Loucy (cell line): Measurements from ENCODE around the gene ZBTB18.

Experiments
- H2AFZ ChIP-seq: fragments of 200-600 bp; sonication (generic); 2 replicates; pipeline ENCODE4 v1.6.0; 2016; ENCODE audit warnings: antibody characterized with exemption, mild to moderate bottlenecking, low read length, moderate library complexity
- H3F3A ChIP-seq: fragments of 200-600 bp; 2 replicates; pipeline ENCODE4 v1.6.0; 2016; ENCODE audit warnings: antibody characterized with exemption, low read depth, mild to moderate bottlenecking
- H3K27me3 ChIP-seq: fragments of 200-600 bp; sonication (generic); 2 replicates; pipeline ENCODE4 v1.6.1; 2014; ENCODE audit warnings: low read length, mild to moderate bottlenecking; ENCODE audit not compliant: insufficient read depth, poor library complexity, severe bottlenecking
- H3K36me3 ChIP-seq: fragments of 200-600 bp; sonication (generic); 2 replicates; pipeline ENCODE4 v1.6.1; 2016; ENCODE audit warnings: low read length; ENCODE audit not compliant: insufficient read depth
- H3K4me1 ChIP-seq: fragments of 200-600 bp; sonication (generic); 2 replicates; pipeline ENCODE4 v1.5.1; 2014; ENCODE audit warnings: low read length, mild to moderate bottlenecking; ENCODE audit not compliant: insufficient read depth, poor library complexity, severe bottlenecking
- H3K4me2 ChIP-seq: fragments of 200-600 bp; sonication (generic); 2 replicates; pipeline ENCODE4 v1.6.0; 2014; ENCODE audit warnings: antibody characterized with exemption, low read length, low read depth, mild to moderate bottlenecking; ENCODE audit not compliant: poor library complexity, severe bottlenecking
- H3K4me3 ChIP-seq: fragments of 200-600 bp; sonication (generic); 2 replicates; pipeline ENCODE4 v1.5.1; 2014; ENCODE audit warnings: low read length, mild to moderate bottlenecking, mixed read lengths; ENCODE audit not compliant: poor library complexity, severe bottlenecking
- H3K79me2 ChIP-seq: fragments of 200-600 bp; sonication (generic); 2 replicates; pipeline ENCODE4 v1.6.1; 2014; ENCODE audit warnings: low read length; ENCODE audit not compliant: insufficient read depth
- H3K9ac ChIP-seq: fragments of 200-600 bp; sonication (generic); 2 replicates; pipeline ENCODE4 v1.6.0; 2014; ENCODE audit warnings: mild to moderate bottlenecking, low read depth, low read length, moderate library complexity; ENCODE audit not compliant: poor library complexity, severe bottlenecking
- H3K9me2 ChIP-seq: fragments of 200-600 bp; sonication (generic); replicated peaks from 2 replicates; pipeline ENCODE4 v1.6.1; 2016; ENCODE audit warnings: low read depth, low read length, mixed read lengths
- H3K9me3 ChIP-seq: fragments of 200-600 bp; sonication (generic); 2 replicates; pipeline ENCODE4 v1.6.1; 2014; ENCODE audit warnings: mild to moderate bottlenecking, antibody characterized with exemption, low read length, low read depth; ENCODE audit not compliant: insufficient read depth
- H4K20me1 ChIP-seq: fragments of 200-600 bp; sonication (generic); 2 replicates; pipeline ENCODE4 v1.6.0; 2014; ENCODE audit warnings: antibody characterized with exemption, low read length, mild to moderate bottlenecking; ENCODE audit not compliant: insufficient read depth, poor library complexity, severe bottlenecking
- CTCF ChIP-seq: fragments of 200-600 bp; sonication (generic); conservative IDR thresholded peaks from 2 replicates; pipeline ENCODE4 v1.5.1; 2014; ENCODE audit warnings: mild to moderate bottlenecking, antibody characterized with exemption, low read length
- EZH2phosphoT487 ChIP-seq: fragments of 200-600 bp; IDR thresholded peaks from 2 replicates; pipeline ENCODE4 v1.6.1; 2018; ENCODE audit warnings: antibody characterized with exemption, mild to moderate bottlenecking, moderate library complexity, borderline replicate concordance

The ZBTB18 gene

GRCh38 chr1:244050835-244051444 lies at the start of gene ZBTB18:
TSS of gene ZBTB18 (plus strand) at chr1:244051283. CDS start at chr1:244051432, 149 bp downstream.
- no peaks in the 10 kb centered on the region for H3F3A ChIP-seq
- no peaks in the 10 kb centered on the region for H3K9me3 ChIP-seq
- peak within 1 kb of the TSS; percentile 100 for H3K4me3 ChIP-seq
- H3K4me2 ChIP-seq: peak within 1 kb of the TSS; percentile 98
- H3K4me1 ChIP-seq: peaks cover 39% of the 10 kb centered on the region
- H3K9ac ChIP-seq: peak within 1 kb of the TSS; percentile 91
- H3K36me3 ChIP-seq: peaks cover 19% of the 10 kb centered on the region; the same call in 1 of the 2 replicates
- H3K79me2 ChIP-seq: peaks cover 56% of the 10 kb centered on the region
- no peaks in the 10 kb centered on the region for H3K9me2 ChIP-seq
- H2AFZ ChIP-seq: no peak within 1 kb of the TSS
- no peaks in the 10 kb centered on the region for H3K27me3 ChIP-seq
- H4K20me1 ChIP-seq: peaks cover 37% of the 10 kb centered on the region
- TF ChIP-seq CTCF (no peak), EZH2phosphoT487 (no peak)

GRCh38 chr1:244002721-244003120 lies 48.4 kb upstream of the ZBTB18 start:
- H3F3A ChIP-seq: no peaks in the 10 kb centered on the region
- H3K9me3 ChIP-seq: no peaks in the 10 kb centered on the region
- peak overlapping the region; percentile 22 for H3K4me3 ChIP-seq
- peak overlapping the region; percentile 61 for H3K4me2 ChIP-seq
- H3K79me2 ChIP-seq: no peaks in the 10 kb centered on the region
- peaks cover 21% of the 10 kb centered on the region for H3K4me1 ChIP-seq
- no peak overlapping the region; the same call in 1 of the 2 replicates for H2AFZ ChIP-seq
- TF ChIP-seq CTCF (no peak), EZH2phosphoT487 (no peak)
- H4K20me1 ChIP-seq: no peaks in the 10 kb centered on the region
- no peaks in the 10 kb centered on the region for H3K36me3 ChIP-seq
- no peaks in the 10 kb centered on the region for H3K27me3 ChIP-seq
- H3K9ac ChIP-seq: no peak overlapping the region
- no peaks in the 10 kb centered on the region for H3K9me2 ChIP-seq

DNA sequence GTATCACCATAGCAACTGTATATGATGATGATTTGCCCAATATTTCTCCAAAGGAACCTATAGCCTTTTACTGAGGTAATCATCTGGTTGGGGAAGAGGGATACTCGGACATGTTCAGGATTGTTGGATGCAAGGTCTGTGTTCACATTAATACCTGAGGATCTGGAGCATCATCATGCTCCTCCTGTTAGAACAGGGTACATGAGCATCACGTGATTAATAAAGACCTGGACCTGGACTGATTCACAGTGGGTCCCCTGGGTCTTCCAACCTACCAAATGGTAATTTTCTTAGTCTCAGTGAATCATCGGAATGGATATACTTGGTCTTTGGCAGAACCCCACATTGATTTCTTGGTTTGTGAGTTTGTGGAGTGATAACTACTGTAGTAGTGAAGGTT lies 45.6 kb upstream of the ZBTB18 start:
- H3K9me2 ChIP-seq: no peaks in the 10 kb centered on the region
- no peaks in the 10 kb centered on the region for H3K36me3 ChIP-seq
- H4K20me1 ChIP-seq: no peaks in the 10 kb centered on the region
- H3K4me1 ChIP-seq: peaks cover 21% of the 10 kb centered on the region
- no peak overlapping the region for H3K9ac ChIP-seq
- H3K4me3 ChIP-seq: no peak overlapping the region
- TF ChIP-seq EZH2phosphoT487 (no peak), CTCF (no peak)
- H3K9me3 ChIP-seq: no peaks in the 10 kb centered on the region
- no peak overlapping the region for H2AFZ ChIP-seq
- no peak overlapping the region for H3K4me2 ChIP-seq
- no peaks in the 10 kb centered on the region for H3F3A ChIP-seq
- no peaks in the 10 kb centered on the region for H3K27me3 ChIP-seq
- no peaks in the 10 kb centered on the region for H3K79me2 ChIP-seq
